ENCODE data around the gene DLX4. TPM values are rescaled to one million over a fixed set of nuclear protein-coding genes. Genes with fewer than 3 reads are reported as not detected.

The DLX4 gene
- total RNA-seq, 1 experiment from 2014 or later = 0.44 TPM

GRCh38 chr17:50013079-50013478, 44.1 kb downstream of the DLX4 start:
- Histone ChIP-seq H3K4me2 (ENCODE audit: low read length) (no peak overlapping the region), H3K79me2 (ENCODE audit: low read length) (no peaks in the 10 kb centered on the region), H3K9me3 (ENCODE audit: low read length) (peaks cover 23% of the 10 kb centered on the region; the same call in 1 of the 2 replicates), H3F3A (ENCODE audit: low read length, unreplicated experiment) (no peaks in the 10 kb centered on the region), H3K9ac (ENCODE audit: low read length) (no peak overlapping the region), H3K9me2 (replicated peaks; ENCODE audit: low read length) (no peaks in the 10 kb centered on the region), H2AFZ (ENCODE audit: low read length) (no peak overlapping the region), H3K36me3 (ENCODE audit: low read depth, low read length) (no peaks in the 10 kb centered on the region), H3K4me3 (ENCODE audit: low read length) (no peak overlapping the region), H4K20me1 (ENCODE audit: low read length) (no peaks in the 10 kb centered on the region), H3K27me3 (ENCODE audit: low read length) (no peaks in the 10 kb centered on the region), H3K27ac (ENCODE audit: low read length) (no peak overlapping the region), H3K4me1 (ENCODE audit: insufficient read depth, low read length) (no peaks in the 10 kb centered on the region)
- no peak for ATAC-seq
- POLR2A ChIA-PET (ENCODE audit: unreplicated experiment) = no interaction called here
- CTCF ChIA-PET = no interaction called here
- no peak for TF ChIP-seq EZH2 (IDR thresholded peaks at IDR 0.05; ENCODE audit: low read length, unreplicated experiment)
- TF ChIP-seq EZH2phosphoT487 (IDR thresholded peaks at IDR 0.05; ENCODE audit: borderline replicate concordance, low read length) = no peak
- no peak for TF ChIP-seq CTCF (conservative IDR thresholded peaks at IDR 0.05; ENCODE audit: low read depth, low read length)
- no TSS peak for BruUV-seq (replicated peaks)
- intact Hi-C loops (cut with micrococcal nuclease) = no loop called here
- DNase-seq = no peak

GRCh38 chr17:50014471-50015088, 45.6 kb downstream of the DLX4 start:
- H3K9me2 ChIP-seq (replicated peaks; ENCODE audit: low read length) = no peaks in the 10 kb centered on the region
- H4K20me1 ChIP-seq (ENCODE audit: low read length) = no peaks in the 10 kb centered on the region
- H3K4me1 ChIP-seq (ENCODE audit: insufficient read depth, low read length) = no peaks in the 10 kb centered on the region
- H2AFZ ChIP-seq (ENCODE audit: low read length) = no peak overlapping the region
- TF ChIP-seq EZH2phosphoT487 (IDR thresholded peaks at IDR 0.05; ENCODE audit: borderline replicate concordance, low read length) (no peak), CTCF (conservative IDR thresholded peaks at IDR 0.05; ENCODE audit: low read depth, low read length) (no peak), EZH2 (IDR thresholded peaks at IDR 0.05; ENCODE audit: low read length, unreplicated experiment) (no peak)
- no peak overlapping the region for H3K9ac ChIP-seq (ENCODE audit: low read length)
- ATAC-seq (no peak), DNase-seq (no peak)
- no TSS peak for BruUV-seq (replicated peaks)
- no peak overlapping the region for H3K27ac ChIP-seq (ENCODE audit: low read length)
- ChIA-PET POLR2A (ENCODE audit: unreplicated experiment) (no interaction called here), CTCF (interaction anchor here (0.6 kb wide), 1 partner anchor 203 kb away, joined by 3 read pairs; no protein-coding TSS in a partner anchor)
- H3K4me2 ChIP-seq (ENCODE audit: low read length) = no peak overlapping the region
- no peaks in the 10 kb centered on the region for H3K27me3 ChIP-seq (ENCODE audit: low read length)
- no peaks in the 10 kb centered on the region for H3K79me2 ChIP-seq (ENCODE audit: low read length)
- 0 out of 2 replicates have a peak, but pooled peaks cover 11% of the 10 kb centered on the region for H3K9me3 ChIP-seq (ENCODE audit: low read length)
- intact Hi-C loops (cut with micrococcal nuclease) = no loop called here
- H3K4me3 ChIP-seq (ENCODE audit: low read length) = no peak overlapping the region
- H3K36me3 ChIP-seq (ENCODE audit: low read depth, low read length) = no peaks in the 10 kb centered on the region
- no peaks in the 10 kb centered on the region for H3F3A ChIP-seq (ENCODE audit: low read length, unreplicated experiment)

- Histone ChIP-seq H3K9ac (ENCODE audit: low read length) (no peak overlapping the region), H3K79me2 (ENCODE audit: low read length) (no peaks in the 10 kb centered on the region), H3K4me3 (ENCODE audit: low read length) (no peak overlapping the region), H3K36me3 (ENCODE audit: low read depth, low read length) (no peaks in the 10 kb centered on the region), H3K4me1 (ENCODE audit: insufficient read depth, low read length) (no peaks in the 10 kb centered on the region), H4K20me1 (ENCODE audit: low read length) (no peaks in the 10 kb centered on the region), H3K27ac (ENCODE audit: low read length) (no peak overlapping the region), H3K27me3 (ENCODE audit: low read length) (no peaks in the 10 kb centered on the region), H2AFZ (ENCODE audit: low read length) (no peak overlapping the region), H3K9me2 (replicated peaks; ENCODE audit: low read length) (no peaks in the 10 kb centered on the region), H3K9me3 (ENCODE audit: low read length) (0 out of 2 replicates have a peak, but pooled peaks cover 11% of the 10 kb centered on the region), H3F3A (ENCODE audit: low read length, unreplicated experiment) (no peaks in the 10 kb centered on the region), H3K4me2 (ENCODE audit: low read length) (no peak overlapping the region)
- ChIA-PET CTCF (no interaction called here), POLR2A (ENCODE audit: unreplicated experiment) (no interaction called here)
- DNase-seq (no peak), ATAC-seq (no peak)
- intact Hi-C loops (cut with micrococcal nuclease) = no loop called here
- BruUV-seq (replicated peaks) = no TSS peak
- TF ChIP-seq CTCF (conservative IDR thresholded peaks at IDR 0.05; ENCODE audit: low read depth, low read length) (no peak), EZH2 (IDR thresholded peaks at IDR 0.05; ENCODE audit: low read length, unreplicated experiment) (no peak), EZH2phosphoT487 (IDR thresholded peaks at IDR 0.05; ENCODE audit: borderline replicate concordance, low read length) (no peak)
Measured at GRCh38 chr17:50015146-50015545, 46.2 kb downstream of the DLX4 start.
